Fibroblast of pulmonary artery (primary cell): Measurements from ENCODE around the gene SLC29A3.
A peak's percentile ranks its signal among the peaks of the same experiment; 100 is the strongest.
"Not testable (repeated sequence)": the region's sequence is repeated elsewhere in the genome, so short reads cannot be mapped to it uniquely, and the experiment has no call there.

Experiments
- DNase-seq: peaks from one replicate; pipeline ENCODE4 v3.0.0-alpha.2; 2010; ENCODE audit warnings: low read depth
- H3K4me3 ChIP-seq: replicated peaks from 2 replicates; pipeline ENCODE4 v1.5.1; 2011; ENCODE audit warnings: low read depth, mild to moderate bottlenecking, control low read depth, low read length, moderate library complexity
- TF ChIP-seq, protein P1 (sequence below): IDR thresholded peaks from 2 replicates; pipeline ENCODE4 v1.5.1; 2011; ENCODE audit warnings: mild to moderate bottlenecking, control low read depth, low read length, inconsistent platforms; ENCODE audit errors: missing control alignments

The SLC29A3 gene

DNA sequence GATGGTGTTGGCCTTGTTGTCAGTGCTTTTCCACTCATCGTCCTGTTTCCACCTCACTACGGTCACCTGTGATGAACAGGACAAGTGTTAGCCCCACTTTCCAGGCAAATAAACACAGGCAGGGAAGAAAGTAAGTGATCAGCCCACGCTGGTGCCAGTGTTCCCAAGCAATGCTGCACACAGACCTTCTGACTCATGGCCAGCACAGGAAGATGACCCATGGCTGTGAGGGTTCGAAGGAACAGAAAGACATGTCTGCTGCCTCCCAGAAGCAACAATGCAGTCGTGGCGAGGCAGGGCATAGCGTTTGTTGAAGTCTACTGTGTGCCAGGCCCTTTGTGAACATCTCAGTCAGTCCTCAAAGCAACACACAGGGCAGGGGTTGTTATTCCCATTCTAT lies 35.7 kb downstream of the SLC29A3 start:
- TF ChIP-seq, protein P1, sequence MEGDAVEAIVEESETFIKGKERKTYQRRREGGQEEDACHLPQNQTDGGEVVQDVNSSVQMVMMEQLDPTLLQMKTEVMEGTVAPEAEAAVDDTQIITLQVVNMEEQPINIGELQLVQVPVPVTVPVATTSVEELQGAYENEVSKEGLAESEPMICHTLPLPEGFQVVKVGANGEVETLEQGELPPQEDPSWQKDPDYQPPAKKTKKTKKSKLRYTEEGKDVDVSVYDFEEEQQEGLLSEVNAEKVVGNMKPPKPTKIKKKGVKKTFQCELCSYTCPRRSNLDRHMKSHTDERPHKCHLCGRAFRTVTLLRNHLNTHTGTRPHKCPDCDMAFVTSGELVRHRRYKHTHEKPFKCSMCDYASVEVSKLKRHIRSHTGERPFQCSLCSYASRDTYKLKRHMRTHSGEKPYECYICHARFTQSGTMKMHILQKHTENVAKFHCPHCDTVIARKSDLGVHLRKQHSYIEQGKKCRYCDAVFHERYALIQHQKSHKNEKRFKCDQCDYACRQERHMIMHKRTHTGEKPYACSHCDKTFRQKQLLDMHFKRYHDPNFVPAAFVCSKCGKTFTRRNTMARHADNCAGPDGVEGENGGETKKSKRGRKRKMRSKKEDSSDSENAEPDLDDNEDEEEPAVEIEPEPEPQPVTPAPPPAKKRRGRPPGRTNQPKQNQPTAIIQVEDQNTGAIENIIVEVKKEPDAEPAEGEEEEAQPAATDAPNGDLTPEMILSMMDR = no peak
- no peak overlapping the region for H3K4me3 ChIP-seq
- no peak for DNase-seq

DNA sequence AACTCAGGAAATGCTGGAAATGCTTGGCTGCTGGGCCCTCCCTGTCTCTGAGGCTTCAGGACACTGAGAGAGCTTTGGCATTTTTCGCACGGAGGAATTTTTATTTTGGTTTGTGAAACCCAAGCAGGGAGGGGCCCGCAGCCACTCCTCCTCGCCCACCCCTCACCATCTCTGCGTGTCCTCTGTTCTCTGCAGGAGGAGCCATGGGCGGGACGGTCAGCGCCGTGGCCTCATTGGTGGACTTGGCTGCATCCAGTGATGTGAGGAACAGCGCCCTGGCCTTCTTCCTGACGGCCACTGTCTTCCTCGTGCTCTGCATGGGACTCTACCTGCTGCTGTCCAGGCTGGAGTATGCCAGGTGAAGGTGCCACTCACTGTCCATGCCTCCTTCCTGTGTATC lies 36.8 kb downstream of the SLC29A3 start:
- TF ChIP-seq, protein P1 = no peak
- no peak for DNase-seq
- H3K4me3 ChIP-seq = no peak overlapping the region

DNA sequence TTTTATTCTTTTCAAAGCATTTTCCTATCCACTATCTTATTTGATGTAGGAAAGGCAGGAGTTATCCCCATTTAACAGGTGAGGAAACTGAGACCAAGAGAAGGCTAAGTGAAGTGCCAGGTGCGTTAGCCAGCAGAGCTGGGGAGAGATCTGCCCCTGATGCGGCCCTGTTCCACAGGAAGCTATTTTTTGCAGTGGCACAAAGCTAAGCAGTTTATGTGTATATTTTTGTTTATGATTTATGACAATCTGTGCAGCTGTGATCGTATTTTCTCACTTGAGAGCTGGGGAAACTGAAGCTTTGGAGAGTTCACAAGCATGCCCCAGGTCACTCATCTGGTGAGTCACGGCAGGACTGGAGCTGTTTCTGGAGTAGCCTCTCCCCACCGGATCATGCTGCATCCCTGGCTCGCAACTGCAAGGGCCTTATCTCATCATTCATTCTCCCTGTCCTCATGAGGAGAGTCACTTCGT lies 38.8 kb downstream of the SLC29A3 start:
- no peak overlapping the region for H3K4me3 ChIP-seq
- TF ChIP-seq, protein P1 = no peak
- DNase-seq = peak; percentile 14

DNA sequence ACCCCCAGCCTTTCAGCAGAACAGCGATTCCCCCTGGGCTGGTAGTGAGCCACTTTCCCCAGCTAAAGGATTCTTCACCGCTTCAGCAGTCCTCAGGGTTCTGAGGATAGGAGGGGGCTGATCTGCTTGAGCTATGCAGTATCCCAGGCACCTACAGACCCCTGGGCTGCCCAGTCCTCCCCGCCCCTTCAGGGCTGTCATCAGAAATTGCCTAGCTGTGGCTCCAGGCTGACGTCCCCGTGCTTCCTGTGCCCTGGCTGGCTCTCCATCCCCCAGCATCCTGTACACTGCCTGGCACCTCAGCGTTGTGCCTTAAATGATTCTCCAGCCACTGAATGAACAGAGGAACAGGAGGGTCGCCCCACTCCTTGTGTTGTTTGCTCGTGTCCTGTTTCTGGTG lies 39.2 kb downstream of the SLC29A3 start:
- no peak for DNase-seq
- no peak overlapping the region for H3K4me3 ChIP-seq
- TF ChIP-seq, protein P1 = no peak

DNA sequence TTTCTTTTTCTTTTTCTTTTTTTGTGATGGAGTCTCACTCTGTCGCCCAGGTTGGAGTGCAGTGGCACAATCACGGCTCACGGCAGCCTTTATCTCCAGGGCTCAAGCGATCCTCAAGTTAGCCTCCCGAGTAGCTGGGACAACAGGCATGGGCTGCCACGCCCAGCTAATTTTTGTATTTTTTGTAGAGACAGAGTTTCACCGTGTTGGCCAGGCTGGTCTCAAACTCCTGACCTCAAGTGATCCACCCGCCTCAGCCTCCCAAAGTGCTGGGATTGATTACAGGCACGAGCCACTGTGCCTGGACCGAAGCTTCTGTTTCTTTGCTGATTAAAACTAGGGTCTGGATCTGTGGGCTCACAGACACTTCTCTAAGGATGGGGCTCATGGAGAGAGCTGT lies 39.8 kb downstream of the SLC29A3 start:
- not testable (repeated sequence) for H3K4me3 ChIP-seq, DNase-seq

DNA sequence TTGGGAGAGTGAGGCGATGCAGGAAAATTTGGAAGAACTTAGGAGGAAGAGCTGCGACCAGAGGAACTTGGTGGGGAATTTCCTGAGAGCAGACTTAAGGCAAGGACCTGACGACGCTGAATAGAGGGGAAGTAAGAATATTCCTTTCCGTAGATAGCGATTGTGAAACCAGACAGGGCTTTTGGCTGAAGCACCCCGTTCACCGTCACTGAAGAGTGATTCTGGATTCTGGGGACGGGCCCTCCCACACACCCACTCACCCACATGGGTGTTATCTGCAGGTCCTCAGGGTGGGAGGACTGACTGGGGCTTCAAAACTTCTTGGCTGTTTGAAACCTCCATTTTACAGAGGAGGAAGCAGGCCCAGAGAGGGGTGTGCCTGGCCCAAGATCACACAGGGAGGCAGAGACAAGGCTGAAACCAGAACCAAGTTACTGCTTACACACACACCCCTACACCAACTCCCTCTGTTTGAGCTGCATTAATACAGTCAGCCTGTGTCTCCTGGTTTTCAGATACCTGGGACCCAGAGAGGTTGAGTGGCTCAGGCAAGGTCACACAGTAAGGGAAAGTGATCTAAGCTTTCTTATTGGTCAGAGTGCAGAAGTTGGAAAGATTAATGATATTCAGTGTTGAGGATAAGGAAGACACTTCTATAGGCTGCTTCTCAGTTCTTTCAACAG lies 40.4 kb downstream of the SLC29A3 start:
- no peak overlapping the region for H3K4me3 ChIP-seq
- TF ChIP-seq, protein P1 = no peak
- DNase-seq = peak; percentile 78

DNA sequence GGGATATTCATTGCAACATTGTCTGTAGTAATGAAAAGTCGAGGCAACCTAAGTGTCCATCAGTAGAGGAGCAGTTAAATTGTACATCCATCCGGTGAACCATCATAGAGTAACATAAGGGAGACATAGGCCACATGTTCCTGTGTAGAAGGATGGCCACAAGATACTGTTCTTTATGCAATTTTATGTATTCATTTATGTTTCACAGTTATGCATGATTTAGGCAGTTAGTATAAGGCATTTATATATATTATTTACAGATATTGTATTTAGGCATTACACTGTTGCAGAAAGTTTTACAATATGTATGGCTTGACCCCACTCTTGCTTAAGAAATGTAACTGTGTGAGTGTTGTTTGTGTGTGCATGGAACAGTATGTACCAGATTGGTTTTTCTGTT lies 41.7 kb downstream of the SLC29A3 start:
- DNase-seq = no peak
- TF ChIP-seq, protein P1 = no peak
- no peak overlapping the region for H3K4me3 ChIP-seq
